HG03139 (cell line): ENCODE measurements around the gene MAGI2.

Experiments used
- ATAC-seq: cut with Tn5 transposase; IDR thresholded peaks from one replicate; pipeline ENCODE4 v1.9.1; 2021; ENCODE audit not compliant: unreplicated experiment

Gene MAGI2

DNA sequence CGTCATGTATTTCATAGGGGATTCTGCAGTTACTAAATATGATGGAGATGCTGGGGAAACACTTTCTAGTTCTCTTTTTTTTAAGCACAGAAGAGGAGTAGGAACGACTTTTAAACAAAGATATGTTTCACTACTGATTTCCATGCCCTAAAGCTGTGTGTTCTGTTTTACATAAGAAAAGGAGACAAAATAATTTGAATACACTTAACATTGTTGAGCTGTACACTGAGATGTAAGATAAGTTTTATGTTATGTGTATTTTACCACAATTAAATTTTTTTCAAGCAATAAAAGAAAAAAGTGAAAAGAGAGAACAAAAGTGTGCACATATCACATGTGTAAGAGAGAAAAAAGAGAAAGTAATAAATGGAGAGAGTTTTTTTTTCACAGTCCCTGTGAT is 1246.7 kb downstream of the MAGI2 start:
- ATAC-seq, result no peak

DNA sequence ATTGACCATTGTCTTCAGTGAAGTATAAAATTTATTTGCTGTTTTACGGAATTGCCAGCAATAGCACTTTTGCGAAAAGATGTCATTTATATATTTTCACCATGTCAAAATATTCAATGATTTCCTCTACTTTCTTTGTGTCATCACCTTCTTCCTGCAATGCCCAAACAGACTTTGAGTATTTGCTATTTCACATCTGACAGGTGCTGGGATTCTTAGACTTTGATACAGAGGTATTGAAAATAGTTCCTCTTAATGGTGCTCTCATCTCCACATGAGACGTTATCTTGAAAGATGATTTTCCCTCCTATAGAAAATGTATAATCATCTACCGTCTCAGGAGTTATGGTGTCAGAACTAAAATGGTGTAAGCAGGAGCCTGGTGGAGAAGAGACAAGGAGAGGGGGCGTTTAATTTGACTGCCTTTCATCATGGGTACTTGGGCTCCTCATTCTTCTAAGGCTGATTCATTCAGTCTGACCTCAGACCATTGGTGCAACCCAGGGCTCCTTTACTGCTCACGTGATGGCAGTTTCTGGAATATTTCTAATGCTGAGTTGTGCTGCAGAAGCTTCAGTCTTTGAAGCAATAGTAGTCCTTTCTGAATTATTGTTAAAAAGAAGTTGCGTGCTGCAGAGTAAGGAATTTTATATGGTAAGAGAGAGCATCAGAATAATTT is 1250.3 kb downstream of the MAGI2 start:
- no peak for ATAC-seq

DNA sequence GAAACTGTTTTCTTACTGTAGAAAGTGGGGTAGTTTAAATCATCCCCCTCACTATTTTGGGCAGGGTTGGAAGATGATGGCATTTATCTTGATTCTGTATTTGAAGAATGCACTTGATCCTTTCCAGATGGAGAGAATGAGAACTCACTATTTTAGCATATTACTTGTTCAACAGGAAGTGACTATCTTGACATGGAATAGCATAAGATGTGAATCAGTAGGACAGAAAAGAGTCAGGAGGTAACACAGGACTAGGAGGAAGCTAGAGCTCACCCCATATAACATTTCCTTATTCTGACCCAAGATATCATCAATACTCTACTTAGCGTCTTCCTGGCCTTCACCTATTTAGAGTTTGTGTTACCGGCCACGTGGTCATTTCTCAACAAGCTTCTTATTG is 1254.7 kb downstream of the MAGI2 start:
- ATAC-seq, result no peak

DNA sequence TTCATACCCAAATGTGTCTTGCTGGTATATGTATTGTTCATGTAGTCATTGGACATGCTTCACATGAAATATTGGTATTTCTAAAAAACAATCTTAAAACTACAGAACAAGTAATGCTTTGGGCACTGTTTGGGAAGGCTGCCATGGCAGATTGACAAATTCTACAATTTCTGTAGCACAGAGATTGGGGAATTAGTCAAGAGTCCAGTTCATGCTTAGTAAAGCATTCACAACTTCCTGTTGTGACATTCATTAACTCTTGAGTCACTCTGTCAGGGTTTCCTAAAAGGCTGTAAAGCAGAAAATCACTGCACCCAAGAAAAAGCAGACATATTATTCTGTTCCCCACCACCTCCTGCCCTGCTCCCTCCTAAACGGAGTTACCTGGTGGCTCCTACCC is 1256.0 kb downstream of the MAGI2 start:
- ATAC-seq, result no peak

DNA sequence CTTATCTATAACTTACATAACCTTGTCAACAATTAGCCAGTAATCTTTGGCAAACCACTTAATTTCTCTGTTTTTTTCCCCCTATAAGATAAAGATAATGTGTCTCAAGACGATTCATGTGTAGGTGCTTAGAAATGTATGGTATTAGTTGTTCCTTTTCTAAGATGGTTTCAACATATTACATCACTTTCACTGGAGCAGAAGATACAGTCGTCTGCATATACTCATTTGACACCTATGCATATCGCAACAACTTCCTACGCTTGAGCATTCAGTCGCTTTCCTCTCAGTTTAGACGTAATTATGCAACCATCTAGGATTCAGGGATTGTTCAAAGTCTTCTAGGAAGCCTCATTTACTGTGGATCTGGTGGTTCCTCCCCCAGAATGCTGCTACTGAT is 1258.2 kb downstream of the MAGI2 start:
- no peak for ATAC-seq

DNA sequence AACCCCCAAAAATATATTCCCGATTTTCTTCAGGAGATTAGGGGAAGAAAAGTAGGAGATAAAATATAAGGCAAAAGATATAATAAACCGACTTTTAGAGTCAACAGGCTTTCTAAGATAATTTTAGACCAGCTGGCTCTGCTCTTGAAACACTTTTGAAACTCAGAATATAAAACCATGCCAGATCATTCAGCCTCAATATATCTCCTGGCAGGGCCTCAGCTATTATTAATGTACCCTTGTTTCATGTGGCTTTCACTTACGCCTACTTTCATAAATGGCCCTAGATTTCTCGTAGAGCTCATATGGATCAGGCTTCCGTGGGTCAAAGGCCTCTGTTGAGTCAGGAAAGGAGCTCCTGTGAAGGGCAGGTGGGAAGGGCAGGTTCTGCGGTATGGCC is 1258.9 kb downstream of the MAGI2 start:
- no peak for ATAC-seq

DNA sequence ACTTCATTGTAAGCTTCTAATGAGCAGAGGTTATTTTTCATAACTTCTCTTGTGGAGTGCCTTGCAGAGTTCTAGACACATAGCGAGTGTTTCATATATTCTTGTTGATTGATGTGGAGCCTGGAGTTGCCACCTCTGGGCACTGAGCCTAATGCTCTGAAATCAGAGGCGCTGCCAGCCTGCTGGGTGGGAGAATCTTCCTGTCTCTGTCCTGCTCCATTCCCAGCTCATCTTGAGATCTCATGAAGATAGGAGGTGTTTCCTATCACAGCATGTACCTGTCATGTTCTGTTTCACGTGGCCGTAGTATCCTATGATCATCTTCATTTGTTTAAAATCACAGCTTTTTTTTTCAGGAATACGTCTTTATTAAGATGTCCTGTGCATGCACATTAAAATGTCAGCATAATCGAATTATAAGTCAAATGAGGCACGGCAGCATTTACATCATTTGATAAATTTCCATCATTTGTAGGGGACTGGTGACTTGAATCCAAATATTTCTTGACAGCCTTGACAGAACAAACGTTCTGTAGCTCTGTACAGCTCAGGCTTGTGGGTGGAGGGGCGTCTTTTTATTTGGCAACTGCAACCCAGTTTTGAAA is 1261.9 kb downstream of the MAGI2 start:
- no peak for ATAC-seq

DNA sequence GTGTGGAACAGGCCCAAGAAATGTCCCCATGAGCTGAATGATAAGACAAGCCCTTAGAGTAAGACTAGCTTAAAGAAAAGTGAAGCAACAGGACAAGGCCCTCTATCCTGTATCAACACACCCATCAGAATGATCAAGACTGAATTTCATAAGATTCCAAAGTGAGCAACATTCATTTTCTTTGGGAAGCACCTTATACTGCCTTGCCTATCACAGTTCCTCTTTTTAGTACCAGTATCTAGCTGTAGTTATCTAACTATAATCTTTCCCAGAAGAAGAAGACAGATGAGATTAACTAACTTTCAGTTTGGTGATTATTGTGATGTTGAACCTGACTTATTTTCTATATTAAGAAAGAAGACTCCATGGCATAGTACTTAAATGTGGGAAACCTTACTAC is 1263.7 kb downstream of the MAGI2 start:
- no peak for ATAC-seq

DNA sequence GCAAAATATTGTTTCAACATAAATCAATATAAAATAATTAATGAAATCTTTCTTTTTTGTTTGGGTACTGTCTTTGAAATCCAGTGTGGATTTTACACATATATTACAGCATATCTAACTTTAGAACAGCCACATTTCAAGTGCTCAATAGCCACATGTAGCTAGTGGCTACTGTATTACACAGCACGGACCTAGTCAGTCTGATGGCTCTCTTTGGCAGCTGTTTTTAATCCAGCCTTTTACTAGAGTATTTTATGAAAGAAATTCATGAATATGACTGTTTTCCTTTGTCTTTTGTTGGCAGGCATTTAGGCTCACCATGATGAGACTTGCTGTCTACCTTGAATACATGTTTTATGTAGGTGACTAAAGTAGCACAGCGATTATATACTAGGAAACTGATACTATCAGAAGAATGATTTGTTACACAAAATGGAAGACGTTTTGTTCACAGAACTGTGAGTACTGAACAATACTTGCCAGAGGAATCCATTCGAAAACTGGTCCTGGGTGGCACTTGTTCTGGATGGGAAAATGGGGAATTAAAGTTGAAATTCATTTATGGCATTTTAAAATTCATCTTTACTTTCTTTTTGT is 1268.2 kb downstream of the MAGI2 start:
- ATAC-seq, result no peak

DNA sequence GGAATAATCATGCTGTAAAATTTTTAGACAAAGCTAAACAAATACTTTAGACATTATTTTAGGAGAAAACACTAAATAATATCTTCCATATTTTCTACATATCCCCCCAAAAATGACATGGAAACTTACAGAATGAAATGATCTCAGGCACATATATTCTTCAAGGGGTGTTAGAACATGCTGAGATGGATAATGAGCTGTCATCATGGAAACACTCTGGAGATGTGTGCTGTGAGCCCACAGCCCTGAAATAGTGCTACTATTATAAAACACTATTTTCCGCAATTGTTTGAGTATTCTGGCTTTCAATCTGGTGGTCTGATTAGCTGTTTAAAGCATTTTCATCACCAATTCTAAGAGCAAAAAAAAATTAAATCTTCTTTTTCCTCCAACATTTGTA is 1269.2 kb downstream of the MAGI2 start:
- ATAC-seq, result no peak

DNA sequence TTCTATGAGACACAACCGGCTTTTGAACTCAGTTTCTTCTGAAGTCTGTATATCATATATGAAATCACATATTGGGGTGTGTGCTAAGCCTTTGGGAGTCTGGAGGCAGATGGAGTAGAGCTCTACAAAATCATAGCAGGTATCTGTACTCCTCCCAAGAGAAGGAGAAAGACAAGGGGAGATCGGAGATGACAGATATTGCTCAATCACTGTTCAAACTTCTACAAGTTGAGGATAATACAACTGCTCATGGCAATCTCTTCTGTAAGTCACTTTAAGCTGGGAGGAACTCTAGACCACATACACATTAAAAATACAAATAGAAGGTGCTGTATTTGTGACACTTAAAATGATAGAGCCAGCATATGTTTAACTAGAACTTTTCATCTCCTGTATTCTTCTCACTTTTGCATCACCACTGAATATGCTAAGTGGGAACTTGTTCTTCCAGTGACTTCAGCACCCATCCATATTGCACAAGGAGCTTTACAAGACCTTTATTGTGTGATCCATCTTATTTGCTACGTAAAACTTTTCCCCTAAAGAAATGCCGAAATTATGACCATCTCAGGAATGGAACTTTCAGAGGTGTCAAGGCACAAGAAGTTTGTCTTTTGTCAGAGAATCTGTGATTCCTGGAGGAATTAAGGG is 1273.5 kb downstream of the MAGI2 start:
- no peak for ATAC-seq

DNA sequence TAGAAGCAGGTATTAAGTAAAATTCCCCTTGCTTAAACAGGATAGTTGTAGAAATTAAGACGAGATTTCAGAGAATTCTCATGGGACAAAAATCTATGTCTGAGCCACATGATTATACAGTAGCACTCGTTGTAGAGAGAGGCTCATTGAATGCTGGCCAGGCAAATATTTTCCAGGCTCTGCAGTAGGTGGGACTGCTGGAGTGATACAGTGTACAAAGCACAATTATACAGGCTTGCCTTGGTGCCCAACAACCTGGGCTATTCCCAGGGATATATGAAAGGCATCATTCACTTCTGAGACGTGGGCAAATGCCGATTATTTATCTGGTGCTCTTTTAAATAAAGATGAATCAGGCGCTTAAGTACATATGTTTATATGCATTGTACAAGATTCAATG is 1274.3 kb downstream of the MAGI2 start:
- no peak for ATAC-seq

DNA sequence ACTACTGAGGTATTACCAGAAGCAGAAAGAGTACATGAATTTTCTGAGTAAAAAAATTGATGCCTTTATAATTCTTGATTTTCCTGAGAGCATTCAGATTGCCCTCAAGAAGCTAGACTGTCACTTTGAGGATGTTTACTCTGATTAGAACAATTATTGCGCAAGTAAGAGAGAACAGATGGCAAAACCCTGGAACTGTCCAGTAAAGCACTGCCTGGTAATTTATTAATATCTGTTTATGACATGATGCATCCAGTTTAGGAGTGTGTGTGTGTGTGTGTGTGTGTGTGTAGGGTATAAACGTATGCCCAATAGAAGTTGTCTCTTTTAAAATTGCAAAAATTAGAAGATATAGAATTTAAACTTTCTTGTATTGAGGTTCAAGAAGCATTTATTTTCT is 1275.1 kb downstream of the MAGI2 start:
- ATAC-seq, result no peak

DNA sequence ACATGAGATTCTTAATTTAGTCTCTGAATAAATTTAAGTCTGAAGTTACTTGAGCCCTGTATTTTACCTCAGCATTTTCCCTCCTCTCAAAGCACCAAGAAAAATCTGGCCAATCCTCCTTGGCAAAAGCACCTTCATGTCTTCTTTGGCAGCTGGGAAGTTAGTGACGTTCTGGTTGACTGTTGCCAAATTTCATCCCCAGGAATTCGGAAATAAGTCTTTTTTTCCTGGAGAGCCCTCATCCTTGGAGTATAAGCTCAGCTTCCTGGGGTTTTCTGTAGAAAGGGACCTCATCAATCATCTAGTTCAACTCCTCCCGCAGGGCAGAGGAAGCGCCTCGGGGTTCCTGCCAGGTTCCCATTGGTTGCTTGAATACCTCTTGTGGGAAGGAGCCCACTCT is 1277.3 kb downstream of the MAGI2 start:
- no peak for ATAC-seq

DNA sequence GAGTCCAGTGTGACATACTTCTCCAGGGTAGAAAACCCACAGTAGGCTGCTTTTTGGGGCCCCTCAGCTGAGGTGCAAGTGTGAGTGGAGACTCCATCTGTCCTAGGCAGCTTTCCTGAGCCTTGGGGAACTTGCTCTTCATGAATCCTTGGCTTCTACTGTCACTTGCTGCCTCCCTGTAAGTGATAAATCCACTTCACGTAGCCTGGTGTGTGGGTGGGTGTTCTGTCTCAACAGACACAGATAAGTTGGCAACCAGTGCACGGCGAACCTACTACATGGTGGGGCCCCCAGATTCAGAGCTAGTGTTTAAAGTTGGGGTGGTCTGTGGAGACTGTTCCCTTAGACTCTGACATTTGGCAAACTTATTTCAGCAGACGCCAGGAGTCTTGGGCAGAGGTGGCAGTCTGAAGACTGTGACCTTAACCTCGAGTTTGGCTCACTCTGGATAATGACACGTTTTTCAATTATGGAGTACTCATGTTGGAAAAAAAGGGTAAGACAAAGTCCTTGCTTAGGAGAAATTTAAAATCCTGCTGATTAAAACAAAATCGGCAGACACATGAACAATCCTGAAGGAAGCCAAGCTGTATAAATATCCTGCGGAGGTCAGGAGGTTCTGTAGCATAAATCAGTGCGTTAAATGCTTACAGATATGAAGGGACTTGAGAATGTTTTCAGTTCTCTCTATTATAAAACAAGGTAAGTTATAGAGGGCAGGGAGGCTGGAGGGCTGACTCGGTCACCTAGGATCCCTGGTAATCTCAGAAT is 1278.0 kb downstream of the MAGI2 start:
- ATAC-seq, result no peak

DNA sequence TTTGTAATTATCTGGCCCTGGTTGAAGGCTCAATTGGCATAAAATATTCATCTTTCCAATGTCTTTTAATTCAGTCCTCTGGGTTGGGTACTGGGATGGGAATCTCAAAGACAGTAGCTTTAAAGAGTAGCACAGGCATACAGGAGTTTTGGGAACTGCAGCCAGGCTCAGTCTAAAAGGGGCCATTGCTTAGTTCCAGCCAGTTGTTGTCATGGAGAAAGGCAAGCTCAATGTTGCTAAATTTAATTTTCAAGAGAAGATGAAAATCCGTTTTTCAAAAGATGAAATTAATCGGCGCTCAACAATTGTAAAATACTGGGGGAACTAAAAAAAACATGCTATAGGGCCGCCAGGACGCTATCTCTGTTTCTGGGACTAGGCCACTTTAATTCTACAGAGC is 1279.8 kb downstream of the MAGI2 start:
- no peak for ATAC-seq

DNA sequence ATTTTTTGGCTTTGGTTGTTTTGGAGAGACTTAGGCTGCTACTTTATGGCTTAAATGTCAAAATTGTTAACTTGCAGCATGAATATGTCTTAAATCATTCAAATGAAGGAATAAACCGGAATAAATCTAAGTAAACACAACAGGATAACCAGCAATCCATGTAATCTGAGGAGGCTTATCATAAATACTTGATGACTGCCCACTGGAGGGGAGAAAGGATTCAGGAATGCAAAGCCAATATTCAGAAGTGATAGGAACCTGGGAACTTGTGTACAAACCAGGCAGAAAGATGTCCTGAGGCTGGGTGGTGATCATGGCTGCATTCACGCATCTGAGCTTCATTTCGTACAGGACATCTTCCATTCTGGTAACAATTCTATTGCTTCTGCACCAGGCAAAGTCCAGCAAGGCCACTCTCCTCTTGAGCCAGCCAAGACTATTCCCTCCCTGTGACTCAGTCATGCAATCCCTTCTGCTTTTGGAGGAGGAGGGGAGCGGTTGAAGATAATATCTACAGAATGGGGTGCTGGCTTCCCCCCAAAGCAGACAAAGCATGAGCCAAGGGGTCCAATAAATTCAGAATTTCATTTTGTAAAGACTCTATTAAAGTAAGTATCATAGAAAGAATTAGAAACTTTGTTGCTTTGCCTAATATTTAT is 1280.4 kb downstream of the MAGI2 start:
- ATAC-seq, result no peak

DNA sequence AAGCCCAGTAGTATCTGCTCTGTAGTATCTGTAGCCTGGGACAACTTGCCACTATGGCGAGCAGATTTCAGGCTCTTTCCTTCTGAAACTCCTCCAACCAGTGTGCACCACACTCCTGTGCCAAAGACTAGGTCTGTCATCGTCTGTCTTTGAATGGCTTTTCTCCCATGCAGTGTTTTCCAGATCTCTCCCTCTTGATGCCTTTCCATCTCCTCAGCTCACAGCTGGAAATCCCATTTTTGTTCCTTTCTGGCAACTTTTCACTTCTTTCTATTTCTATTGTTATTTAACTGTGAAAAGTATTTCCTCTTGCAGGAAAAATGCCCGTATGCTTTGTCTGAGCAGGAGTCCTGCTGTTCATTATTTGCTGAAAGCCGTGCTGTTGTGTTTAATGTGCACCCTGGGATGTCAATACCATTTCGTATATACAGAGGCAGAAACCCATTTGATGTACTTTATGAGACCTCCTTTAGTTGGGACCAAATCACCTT is 1281.2 kb downstream of the MAGI2 start:
- ATAC-seq, result no peak

DNA sequence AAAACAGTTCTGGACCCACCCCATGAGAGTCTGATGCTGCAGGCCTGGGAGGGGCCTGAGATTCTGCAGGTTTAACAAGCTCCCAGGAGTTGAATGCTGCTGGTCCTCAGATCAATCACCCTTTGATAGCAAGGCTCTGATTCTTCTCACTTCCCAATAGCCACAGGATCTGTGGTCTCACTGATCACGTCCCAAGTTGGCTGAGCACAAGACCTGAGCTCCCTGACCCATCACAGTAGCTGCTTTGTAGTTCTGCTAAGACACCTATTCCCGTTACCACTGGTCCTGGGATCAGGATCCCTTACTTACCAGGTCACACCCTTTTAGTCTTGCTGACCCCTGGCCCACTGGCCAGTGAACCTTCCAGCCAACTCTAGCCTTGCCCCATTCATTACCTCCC is 1282.1 kb downstream of the MAGI2 start:
- no peak for ATAC-seq

DNA sequence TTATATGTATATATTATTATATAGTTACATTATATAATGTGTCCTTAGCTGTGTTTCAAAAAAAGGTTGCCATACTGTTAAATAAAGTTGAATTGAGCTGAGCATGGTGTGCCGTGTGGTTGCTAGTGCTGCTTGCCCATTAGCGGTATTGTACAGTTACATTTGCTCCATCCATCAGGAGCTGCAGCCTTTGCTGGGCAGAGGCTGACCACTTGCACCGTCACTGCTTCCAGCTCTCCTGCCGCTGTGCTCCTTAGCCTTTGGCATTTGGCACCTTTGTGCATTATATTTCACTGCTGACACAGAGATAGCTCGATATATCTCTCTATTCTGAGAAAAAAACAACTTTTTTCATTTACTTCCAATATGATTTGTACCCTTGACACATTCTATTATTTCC is 1282.7 kb downstream of the MAGI2 start:
- no peak for ATAC-seq

DNA sequence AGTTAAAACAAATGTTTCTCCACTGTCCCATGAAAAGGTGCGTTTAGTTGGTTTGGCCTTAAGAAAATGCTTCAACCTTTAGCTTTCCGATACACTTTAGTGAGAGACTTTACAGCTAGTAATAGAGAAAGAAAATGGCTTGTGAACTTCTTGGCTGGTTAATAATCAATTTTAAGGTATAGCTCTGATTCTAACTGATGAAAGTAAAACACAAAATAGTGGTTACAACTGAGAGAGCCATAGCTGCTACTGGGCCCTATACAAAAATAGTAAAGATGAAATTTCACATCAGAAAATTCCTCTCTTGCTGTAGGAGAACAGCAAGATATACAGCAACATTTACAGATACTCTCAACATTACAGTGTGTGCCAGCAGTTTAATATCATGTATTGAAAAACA is 1283.5 kb downstream of the MAGI2 start:
- ATAC-seq, result no peak
